22Rv1 (cell line): ENCODE data around the gene METTL6.

Source experiments
- CTCF ChIP-seq: fragments of 450-650 bp; IDR thresholded peaks from 2 replicates; pipeline ENCODE4 v1.5.1; 2017; ENCODE audit warnings: mild to moderate bottlenecking
- ZFX ChIP-seq: fragments of 450-650 bp; IDR thresholded peaks from 2 replicates; pipeline ENCODE4 v1.6.1; 2017; ENCODE audit warnings: antibody characterized with exemption, borderline replicate concordance

GRCh38 chr3:15439476-15439875 lies 12.1 kb upstream of the METTL6 start:
- TF ChIP-seq CTCF (no peak), ZFX (no peak)
